ENCODE results near the gene DENND1B. TPM values are rescaled to one million over a fixed set of nuclear protein-coding genes. Genes with fewer than 3 reads are reported as not detected.

DENND1B gene
- total and polyA plus RNA-seq, 2 experiments from 2014 or later: 9.2 to 21.3 TPM

GRCh38 chr1:197638316-197638715 lies 137.0 kb downstream of the DENND1B start:
- Histone ChIP-seq H3K9me3 (ENCODE audit: low read depth) (no peaks in the 10 kb centered on the region), H3K36me3 (ENCODE audit: low read depth) (peaks cover 18% of the 10 kb centered on the region), H4K20me1 (ENCODE audit: insufficient read depth) (no peaks in the 10 kb centered on the region), H3K9ac (no peak overlapping the region), H3K27ac (no peak overlapping the region), H3K4me1 (ENCODE audit: insufficient read depth) (no peaks in the 10 kb centered on the region), H3F3A (ENCODE audit: insufficient read depth) (no peaks in the 10 kb centered on the region), H3K4me3 (no peak overlapping the region), H3K79me2 (ENCODE audit: insufficient read depth) (no peaks in the 10 kb centered on the region), H2AFZ (no peak overlapping the region), H3K27me3 (replicated peaks; ENCODE audit: insufficient read depth) (no peaks in the 10 kb centered on the region), H3K9me2 (ENCODE audit: insufficient read depth) (no peaks in the 10 kb centered on the region), H3K4me2 (ENCODE audit: unreplicated experiment) (no peak overlapping the region)
- WGBS, 2 experiments (ENCODE audit: low coverage in 1 of 2, low lambda C conversion rate in 2 of 2, missing lambda C conversion rate in 2 of 2): 73 to 78% methylated on average over 2 of the region's 2 CpGs
- TF ChIP-seq EZH2 (IDR thresholded peaks at IDR 0.05; ENCODE audit: insufficient read depth, poor library complexity, severe bottlenecking): no peak
- TF ChIP-seq EZH2phosphoT487 (IDR thresholded peaks at IDR 0.05; ENCODE audit: insufficient read depth, low read depth): no peak
- no peak for DNase-seq
- in situ Hi-C loops (cut with MboI): no loop called here

GRCh38 chr1:197637406-197637805 lies 137.9 kb downstream of the DENND1B start:
- no peak overlapping the region for H3K9ac ChIP-seq
- H3K4me2 ChIP-seq (ENCODE audit: unreplicated experiment): no peak overlapping the region
- no peaks in the 10 kb centered on the region for H3K27me3 ChIP-seq (replicated peaks; ENCODE audit: insufficient read depth)
- H3K79me2 ChIP-seq (ENCODE audit: insufficient read depth): no peaks in the 10 kb centered on the region
- WGBS, 2 experiments (ENCODE audit: low coverage in 1 of 2, low lambda C conversion rate in 2 of 2, missing lambda C conversion rate in 2 of 2): 80 to 87% methylated on average over 3 of the region's 3 CpGs
- no peak overlapping the region for H3K4me3 ChIP-seq
- DNase-seq: no peak
- H2AFZ ChIP-seq: no peak overlapping the region
- in situ Hi-C loops (cut with MboI): no loop called here
- no peak overlapping the region for H3K27ac ChIP-seq
- H3K4me1 ChIP-seq (ENCODE audit: insufficient read depth): no peaks in the 10 kb centered on the region
- peaks cover 16% of the 10 kb centered on the region for H3K36me3 ChIP-seq (ENCODE audit: low read depth)
- H3K9me3 ChIP-seq (ENCODE audit: low read depth): no peaks in the 10 kb centered on the region
- H3F3A ChIP-seq (ENCODE audit: insufficient read depth): no peaks in the 10 kb centered on the region
- H3K9me2 ChIP-seq (ENCODE audit: insufficient read depth): no peaks in the 10 kb centered on the region
- H4K20me1 ChIP-seq (ENCODE audit: insufficient read depth): no peaks in the 10 kb centered on the region
- TF ChIP-seq EZH2phosphoT487 (IDR thresholded peaks at IDR 0.05; ENCODE audit: insufficient read depth, low read depth) (no peak), EZH2 (IDR thresholded peaks at IDR 0.05; ENCODE audit: insufficient read depth, poor library complexity, severe bottlenecking) (no peak)

- Histone ChIP-seq H3K27me3 (replicated peaks; ENCODE audit: insufficient read depth) (no peaks in the 10 kb centered on the region), H3K27ac (no peak overlapping the region), H4K20me1 (ENCODE audit: insufficient read depth) (no peaks in the 10 kb centered on the region), H3K4me3 (no peak overlapping the region), H2AFZ (no peak overlapping the region), H3K36me3 (ENCODE audit: low read depth) (no peaks in the 10 kb centered on the region), H3K9me2 (ENCODE audit: insufficient read depth) (no peaks in the 10 kb centered on the region), H3K9ac (no peak overlapping the region), H3K9me3 (ENCODE audit: low read depth) (no peaks in the 10 kb centered on the region), H3K79me2 (ENCODE audit: insufficient read depth) (no peaks in the 10 kb centered on the region), H3K4me1 (ENCODE audit: insufficient read depth) (no peaks in the 10 kb centered on the region), H3K4me2 (ENCODE audit: unreplicated experiment) (no peak overlapping the region), H3F3A (ENCODE audit: insufficient read depth) (no peaks in the 10 kb centered on the region)
- no peak for DNase-seq
- in situ Hi-C loops (cut with MboI): no loop called here
- TF ChIP-seq EZH2 (IDR thresholded peaks at IDR 0.05; ENCODE audit: insufficient read depth, poor library complexity, severe bottlenecking): no peak
- no peak for TF ChIP-seq EZH2phosphoT487 (IDR thresholded peaks at IDR 0.05; ENCODE audit: insufficient read depth, low read depth)
- 69 to 75% methylated on average over 2 of the region's 2 CpGs for WGBS, 2 experiments (ENCODE audit: low coverage in 1 of 2, low lambda C conversion rate in 2 of 2, missing lambda C conversion rate in 2 of 2)
These were observed 141.7 kb downstream of the DENND1B start for GRCh38 chr1:197633447-197634078.

DNA sequence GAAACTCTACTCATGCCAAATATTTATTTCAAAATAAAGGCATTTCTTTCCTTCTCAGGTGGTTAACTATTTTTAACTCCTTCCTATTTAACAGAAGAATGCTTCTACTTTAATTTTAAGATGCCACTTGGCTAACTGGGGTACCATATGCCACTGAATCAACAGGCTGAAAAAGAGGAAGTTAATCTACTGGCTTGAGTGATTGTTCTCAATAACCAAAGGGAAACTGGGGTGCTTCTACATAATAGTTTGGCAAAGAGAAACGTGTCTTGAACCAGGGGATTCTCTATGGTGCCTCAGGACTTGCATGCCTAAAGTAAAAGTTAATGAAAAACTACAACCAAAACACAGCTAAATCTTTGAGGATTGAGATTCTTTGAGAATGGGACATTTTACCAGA lies 142.6 kb downstream of the DENND1B start:
- TF ChIP-seq EZH2phosphoT487 (IDR thresholded peaks at IDR 0.05; ENCODE audit: insufficient read depth, low read depth): no peak
- no peak for TF ChIP-seq EZH2 (IDR thresholded peaks at IDR 0.05; ENCODE audit: insufficient read depth, poor library complexity, severe bottlenecking)
- 50 to 53% methylated on average over 1 of the region's 1 CpG for WGBS, 2 experiments (ENCODE audit: low coverage in 1 of 2, low lambda C conversion rate in 2 of 2, missing lambda C conversion rate in 2 of 2)
- H3K36me3 ChIP-seq (ENCODE audit: low read depth): no peaks in the 10 kb centered on the region

DNA sequence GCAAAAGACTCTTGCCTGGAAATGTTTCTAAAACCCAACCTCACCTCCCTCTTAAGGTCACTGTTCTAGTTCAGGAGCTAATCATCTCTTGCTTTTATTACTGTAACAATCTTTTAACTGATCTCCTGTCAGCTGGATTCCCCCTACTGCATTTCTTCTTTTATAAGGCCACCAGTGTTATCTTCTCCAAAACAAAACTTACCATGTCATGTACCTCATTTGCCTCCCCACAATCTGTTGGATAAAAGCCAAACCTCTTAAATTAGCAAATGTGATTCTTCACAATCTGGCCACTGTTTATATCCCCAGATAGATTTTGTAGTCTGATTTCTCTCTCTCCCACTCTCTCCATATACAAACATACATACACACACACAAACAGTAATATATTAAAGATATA lies 143.3 kb downstream of the DENND1B start:
- H3K9me2 ChIP-seq (ENCODE audit: insufficient read depth): no peaks in the 10 kb centered on the region
- H4K20me1 ChIP-seq (ENCODE audit: insufficient read depth): no peaks in the 10 kb centered on the region
- no peak for TF ChIP-seq EZH2phosphoT487 (IDR thresholded peaks at IDR 0.05; ENCODE audit: insufficient read depth, low read depth)
- no peak for TF ChIP-seq EZH2 (IDR thresholded peaks at IDR 0.05; ENCODE audit: insufficient read depth, poor library complexity, severe bottlenecking)
- H3K27me3 ChIP-seq (replicated peaks; ENCODE audit: insufficient read depth): no peaks in the 10 kb centered on the region
- no peak for DNase-seq
- H3K36me3 ChIP-seq (ENCODE audit: low read depth): no peaks in the 10 kb centered on the region
- H3K9ac ChIP-seq: no peak overlapping the region
- no peak overlapping the region for H2AFZ ChIP-seq
- no peaks in the 10 kb centered on the region for H3F3A ChIP-seq (ENCODE audit: insufficient read depth)
- no peak overlapping the region for H3K27ac ChIP-seq
- H3K4me1 ChIP-seq (ENCODE audit: insufficient read depth): no peaks in the 10 kb centered on the region
- in situ Hi-C loops (cut with MboI): no loop called here
- no peaks in the 10 kb centered on the region for H3K79me2 ChIP-seq (ENCODE audit: insufficient read depth)
- no peak overlapping the region for H3K4me2 ChIP-seq (ENCODE audit: unreplicated experiment)
- H3K4me3 ChIP-seq: no peak overlapping the region
- H3K9me3 ChIP-seq (ENCODE audit: low read depth): no peaks in the 10 kb centered on the region

More for the DNA sequence above, 142.6 kb downstream of the DENND1B start:
- Histone ChIP-seq H3K27me3 (replicated peaks; ENCODE audit: insufficient read depth) (no peaks in the 10 kb centered on the region), H3K27ac (no peak overlapping the region), H3K9me3 (ENCODE audit: low read depth) (no peaks in the 10 kb centered on the region), H2AFZ (no peak overlapping the region), H3K4me1 (ENCODE audit: insufficient read depth) (no peaks in the 10 kb centered on the region), H3K79me2 (ENCODE audit: insufficient read depth) (no peaks in the 10 kb centered on the region), H3K9me2 (ENCODE audit: insufficient read depth) (no peaks in the 10 kb centered on the region), H3F3A (ENCODE audit: insufficient read depth) (no peaks in the 10 kb centered on the region), H3K4me2 (ENCODE audit: unreplicated experiment) (no peak overlapping the region), H3K9ac (no peak overlapping the region), H4K20me1 (ENCODE audit: insufficient read depth) (no peaks in the 10 kb centered on the region), H3K4me3 (no peak overlapping the region)
- no peak for DNase-seq
- in situ Hi-C loops (cut with MboI): no loop called here
